GM21447 (cell line): ENCODE results near the gene CST9.

Experiments used
- ATAC-seq: cut with Tn5 transposase; IDR thresholded peaks from one replicate; pipeline ENCODE4 v1.9.1; 2021; ENCODE audit not compliant: unreplicated experiment

Gene CST9

GRCh38 chr20:23554401-23554800, 51.3 kb downstream of the CST9 start:
- ATAC-seq: no peak
